GOT3 (cell line): ENCODE data around the gene SHISA2.

ENCODE experiments used
- DNase-seq: peaks from one replicate; lab custom pipeline; 2025; ENCODE audit warnings: mixed read lengths; lab: John Stamatoyannopoulos, UW

Gene SHISA2

GRCh38 chr13:26017932-26018665 lies 33.7 kb downstream of the SHISA2 start:
- no peak for DNase-seq

GRCh38 chr13:26017196-26017921 lies 34.5 kb downstream of the SHISA2 start:
- no peak for DNase-seq

- no peak for DNase-seq
These were observed 35.6 kb downstream of the SHISA2 start for GRCh38 chr13:26016189-26016588.

- no peak for DNase-seq
These were observed 36.3 kb downstream of the SHISA2 start for GRCh38 chr13:26015271-26016125.

- DNase-seq: no peak
These were observed 38.8 kb downstream of the SHISA2 start for GRCh38 chr13:26012995-26013394.

- no peak for DNase-seq
These were observed 39.6 kb downstream of the SHISA2 start for GRCh38 chr13:26011996-26012821.

GRCh38 chr13:26011208-26011573 lies 40.6 kb downstream of the SHISA2 start:
- DNase-seq: no peak

- DNase-seq: no peak
These were observed 41.2 kb downstream of the SHISA2 start for GRCh38 chr13:26010487-26011207.

- DNase-seq: no peak
These were observed 44.3 kb downstream of the SHISA2 start for GRCh38 chr13:26007261-26008125.
